GM18519 (cell line): ENCODE measurements around the gene CEP89.
"Not testable (repeated sequence)": the region's sequence is repeated elsewhere in the genome, so short reads cannot be mapped to it uniquely, and the experiment has no call there.

Experiments used
- ATAC-seq: cut with Tn5 transposase; IDR thresholded peaks from one replicate; pipeline ENCODE4 v1.9.1; 2021; ENCODE audit warnings: mild to moderate bottlenecking, moderate library complexity; ENCODE audit not compliant: unreplicated experiment, low FRiP score

CEP89 gene

DNA sequence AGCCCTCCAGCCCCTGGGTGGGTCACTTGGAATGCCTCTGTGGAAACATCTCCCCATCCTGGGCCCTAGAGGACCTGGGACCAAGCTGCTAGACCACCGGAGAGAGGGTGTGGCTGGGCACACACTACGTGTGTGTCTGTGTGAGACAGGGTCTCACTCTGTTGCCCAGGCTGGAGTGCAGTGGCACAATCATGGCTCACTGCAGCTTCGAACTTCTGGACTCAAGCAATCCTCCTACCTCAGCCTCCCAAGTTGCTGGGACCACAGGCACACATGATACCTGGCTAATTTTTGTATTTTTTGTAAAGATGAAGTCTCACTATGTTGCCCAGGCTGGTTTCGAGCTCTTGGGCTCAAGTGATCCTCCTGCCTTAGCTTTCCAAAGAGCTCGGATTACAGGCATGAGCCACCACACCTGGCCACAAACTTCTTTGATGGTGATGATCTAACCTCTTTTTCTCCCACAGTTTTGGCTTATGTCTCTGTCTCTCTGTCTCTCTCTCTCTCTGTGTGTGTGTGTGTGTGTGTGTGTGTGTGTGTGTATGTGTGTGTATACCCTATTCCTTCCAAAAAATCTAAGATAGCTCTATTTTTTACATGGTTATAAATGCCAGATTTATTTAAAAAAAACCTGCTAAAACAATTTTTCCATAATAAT, 70.1 kb downstream of the CEP89 start:
- no peak for ATAC-seq

- no peak for ATAC-seq
These were observed 75.1 kb downstream of the CEP89 start for GRCh38 chr19:32896516-32897214.

DNA sequence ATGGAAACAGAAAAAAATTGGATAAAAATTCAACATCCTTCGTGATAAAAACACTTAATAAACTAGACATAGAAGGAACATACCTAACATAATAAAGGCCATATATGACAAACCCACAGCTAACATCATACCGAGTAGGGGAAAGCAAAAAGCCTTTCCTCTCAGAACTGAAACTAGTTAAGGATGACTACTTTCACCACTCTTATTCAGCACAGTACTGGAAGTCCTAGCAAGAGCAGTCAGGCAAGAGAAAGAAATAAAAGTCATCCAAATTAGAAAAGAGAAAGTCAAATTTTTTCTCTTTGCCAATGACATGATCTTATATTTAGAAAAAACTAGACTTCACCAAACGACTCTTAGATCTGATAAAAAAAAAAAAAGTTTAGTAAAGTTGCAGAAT, 76.4 kb downstream of the CEP89 start:
- peak; percentile 72 for ATAC-seq

- ATAC-seq: no peak
These were observed 80.1 kb downstream of the CEP89 start for GRCh38 chr19:32891609-32892008.

DNA sequence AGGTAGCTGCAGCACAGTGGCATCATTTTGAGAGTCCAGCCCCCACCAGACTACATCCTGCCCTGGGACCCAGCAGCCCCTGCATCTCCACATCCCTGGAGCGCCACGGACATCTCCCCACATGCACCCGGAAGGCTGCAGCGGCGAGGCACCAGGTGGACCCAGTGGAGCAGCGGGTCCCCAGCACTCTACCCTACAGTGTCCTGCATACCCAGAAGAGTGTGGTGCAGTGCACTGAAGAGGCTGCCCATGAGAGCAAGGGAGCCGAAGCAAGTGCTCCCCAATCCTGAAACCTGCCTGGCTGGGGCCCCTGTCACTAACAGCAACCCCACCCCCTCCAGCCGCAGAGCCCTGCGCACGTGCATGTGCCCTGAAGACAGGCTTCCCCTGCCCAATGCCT, 80.9 kb downstream of the CEP89 start:
- ATAC-seq: no peak

DNA sequence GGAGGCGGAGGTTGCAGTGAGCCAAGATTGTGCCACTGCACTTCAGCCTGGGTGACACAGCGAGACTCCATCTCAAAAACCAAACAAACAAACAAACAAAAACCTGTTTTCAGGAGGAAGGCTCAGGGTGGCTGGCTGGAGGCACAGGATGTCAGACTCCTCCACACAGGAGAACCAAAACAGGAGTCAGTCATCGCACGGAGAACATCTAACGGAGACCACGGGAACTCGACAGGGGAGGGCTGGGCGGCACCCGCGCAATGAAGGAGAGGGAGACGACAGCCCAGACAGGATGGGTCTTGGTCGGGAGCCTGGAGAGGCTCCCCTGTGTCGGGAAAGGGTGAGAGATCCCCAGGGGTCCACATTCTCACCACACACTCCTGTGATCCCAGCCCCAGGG, 81.4 kb downstream of the CEP89 start:
- no peak for ATAC-seq

DNA sequence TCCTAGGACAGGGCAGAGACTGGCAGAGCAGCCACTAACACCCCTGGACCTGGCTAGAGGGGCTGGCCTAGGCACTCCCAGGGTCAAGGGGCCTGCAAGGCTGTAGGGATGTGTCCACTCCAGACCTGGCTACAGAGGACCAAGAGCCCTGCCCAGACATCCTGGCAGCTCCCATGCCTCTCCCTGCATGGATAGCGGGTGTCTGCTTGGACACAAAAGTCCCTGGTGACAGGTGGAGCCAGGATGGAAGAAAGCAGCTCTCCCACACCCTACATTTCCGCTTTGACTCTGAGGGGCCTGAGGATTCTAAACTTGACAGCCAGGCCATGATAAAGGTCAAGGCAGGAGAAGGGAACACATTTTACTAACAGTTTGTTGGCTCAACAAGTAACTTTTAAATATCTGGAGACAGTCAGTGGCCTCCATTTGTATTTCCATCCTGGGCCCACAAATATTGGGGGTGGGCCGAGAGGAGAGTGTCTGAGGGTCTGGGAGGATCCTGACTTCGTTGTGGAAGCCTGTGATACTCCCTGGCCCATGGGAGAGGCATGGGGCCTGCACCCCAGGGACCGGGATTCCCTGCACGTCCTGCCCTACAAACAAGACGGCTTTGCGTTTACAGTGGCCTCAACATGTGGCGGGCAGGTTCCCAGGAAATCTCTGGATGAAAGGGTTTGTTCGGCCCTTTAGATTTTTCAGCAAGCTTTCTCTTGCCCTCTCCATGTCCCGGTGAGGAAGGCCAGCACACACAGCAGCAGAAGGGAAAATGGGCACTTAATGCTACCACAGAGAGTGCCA, 82.4 kb downstream of the CEP89 start:
- no peak for ATAC-seq

GRCh38 chr19:32887572-32888215, 84.1 kb downstream of the CEP89 start:
- ATAC-seq: no peak

DNA sequence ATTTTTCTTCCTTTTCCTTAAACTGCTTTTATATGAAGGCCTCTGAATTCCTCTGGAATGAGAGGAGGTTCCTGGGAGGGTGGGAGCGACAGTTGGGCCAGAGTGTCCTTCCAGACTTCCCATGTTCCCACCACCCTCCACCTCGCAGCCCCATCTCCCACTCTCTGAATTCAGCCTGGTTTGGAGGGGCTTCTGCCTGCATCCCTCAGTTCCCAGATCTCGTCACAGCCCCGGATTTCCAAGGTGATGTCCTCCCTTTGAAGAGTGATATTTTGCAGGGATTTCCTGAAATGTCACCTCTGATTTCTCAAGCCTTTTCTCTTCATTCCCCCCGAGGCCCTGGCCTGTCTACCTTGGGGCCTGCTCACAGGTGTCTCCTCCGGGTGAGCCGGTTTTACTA, 85.5 kb downstream of the CEP89 start:
- no peak for ATAC-seq

- ATAC-seq: not testable (repeated sequence)
These were observed 86.5 kb downstream of the CEP89 start for GRCh38 chr19:32885255-32885654.

DNA sequence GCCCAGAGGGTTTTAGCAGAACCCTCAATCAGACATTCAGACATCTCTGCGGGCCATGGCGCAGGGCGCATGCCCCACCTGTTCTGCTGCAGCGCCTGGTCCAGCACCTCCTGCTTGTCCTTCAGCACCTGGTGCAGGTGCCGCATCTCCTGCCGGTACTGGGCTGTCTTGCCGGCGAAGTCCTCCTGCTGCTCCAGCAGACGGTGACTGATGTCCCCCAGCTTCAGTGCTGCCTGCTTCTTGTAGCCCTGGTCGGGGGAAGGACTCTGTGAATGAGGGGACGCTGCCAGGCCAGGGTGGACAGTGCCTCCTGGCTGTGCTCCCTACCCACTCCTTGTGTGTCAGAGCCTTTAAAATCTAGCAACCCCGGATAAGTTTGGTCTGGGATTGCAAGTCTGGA, 90.0 kb downstream of the CEP89 start:
- ATAC-seq: no peak

DNA sequence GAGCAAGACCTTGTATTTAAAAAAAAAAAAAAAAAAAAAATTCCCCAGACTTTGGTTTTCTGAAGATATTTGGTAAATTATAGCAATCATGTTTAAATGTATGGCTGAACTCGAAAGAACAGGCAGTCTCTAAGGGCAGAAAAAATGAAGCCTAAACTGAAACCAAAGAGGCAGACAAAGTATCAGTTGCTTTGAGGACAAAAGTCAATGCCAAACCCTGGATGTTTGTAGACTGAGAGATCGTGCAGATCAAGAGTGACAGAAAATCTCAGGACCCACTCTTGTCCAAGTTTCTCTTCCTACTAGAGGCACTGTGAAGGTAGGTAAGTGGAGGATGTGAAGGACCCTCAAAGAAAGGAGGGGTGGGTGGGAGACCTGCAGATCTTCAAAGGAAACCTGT, 91.1 kb downstream of the CEP89 start:
- no peak for ATAC-seq

DNA sequence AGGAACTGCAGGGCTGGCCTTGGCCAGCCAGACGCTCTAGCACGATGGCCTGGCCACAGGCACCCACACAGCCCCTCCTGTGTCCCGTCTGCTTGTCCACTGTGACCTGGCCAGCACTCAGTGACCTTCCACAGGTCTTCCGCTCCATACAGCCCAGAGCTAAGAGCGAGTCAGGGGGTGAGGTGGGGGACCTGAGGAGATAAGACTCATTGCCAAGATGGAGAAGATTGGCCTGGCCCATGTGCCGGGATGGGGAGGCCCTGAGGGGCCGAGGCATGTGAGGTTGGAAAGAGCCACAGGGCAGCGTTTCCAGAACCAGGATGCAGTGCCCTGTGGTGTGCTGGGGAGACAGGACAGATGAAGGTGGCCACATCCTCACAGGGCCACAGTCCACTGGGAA, 92.0 kb downstream of the CEP89 start:
- no peak for ATAC-seq

GRCh38 chr19:32878988-32879387, 92.8 kb downstream of the CEP89 start:
- no peak for ATAC-seq

- no peak for ATAC-seq
These were observed 93.6 kb downstream of the CEP89 start for GRCh38 chr19:32877977-32878745.

DNA sequence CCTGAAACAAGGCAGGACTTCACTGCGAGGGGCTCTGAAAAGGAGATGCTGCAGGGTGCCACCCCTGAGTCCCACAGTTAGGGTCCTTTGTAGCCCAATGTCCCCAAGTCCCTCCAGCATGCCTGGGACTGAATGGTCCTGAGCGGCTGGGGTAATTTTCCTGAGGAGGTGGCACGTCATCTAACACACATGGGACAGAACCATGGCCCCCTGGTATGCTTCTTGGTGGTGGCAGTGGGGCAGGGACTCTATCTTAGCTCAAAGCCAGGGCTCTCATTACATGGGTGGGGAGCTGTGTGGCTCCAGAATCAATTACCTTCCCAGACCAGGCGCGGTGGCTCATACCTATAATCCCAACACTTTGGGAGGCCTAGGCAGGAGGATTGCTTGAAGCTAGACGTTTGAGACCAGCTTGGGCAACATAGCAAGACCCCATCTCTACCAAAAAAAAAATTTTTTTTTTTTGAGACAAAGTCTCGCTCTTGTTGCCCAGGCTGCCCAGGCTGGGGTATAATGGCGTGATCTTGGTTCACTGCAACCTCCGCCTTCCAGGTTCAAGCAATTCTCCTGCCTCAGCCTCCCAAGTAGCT, 94.3 kb downstream of the CEP89 start:
- no peak for ATAC-seq

GRCh38 chr19:32876919-32877285, 94.9 kb downstream of the CEP89 start:
- ATAC-seq: no peak

DNA sequence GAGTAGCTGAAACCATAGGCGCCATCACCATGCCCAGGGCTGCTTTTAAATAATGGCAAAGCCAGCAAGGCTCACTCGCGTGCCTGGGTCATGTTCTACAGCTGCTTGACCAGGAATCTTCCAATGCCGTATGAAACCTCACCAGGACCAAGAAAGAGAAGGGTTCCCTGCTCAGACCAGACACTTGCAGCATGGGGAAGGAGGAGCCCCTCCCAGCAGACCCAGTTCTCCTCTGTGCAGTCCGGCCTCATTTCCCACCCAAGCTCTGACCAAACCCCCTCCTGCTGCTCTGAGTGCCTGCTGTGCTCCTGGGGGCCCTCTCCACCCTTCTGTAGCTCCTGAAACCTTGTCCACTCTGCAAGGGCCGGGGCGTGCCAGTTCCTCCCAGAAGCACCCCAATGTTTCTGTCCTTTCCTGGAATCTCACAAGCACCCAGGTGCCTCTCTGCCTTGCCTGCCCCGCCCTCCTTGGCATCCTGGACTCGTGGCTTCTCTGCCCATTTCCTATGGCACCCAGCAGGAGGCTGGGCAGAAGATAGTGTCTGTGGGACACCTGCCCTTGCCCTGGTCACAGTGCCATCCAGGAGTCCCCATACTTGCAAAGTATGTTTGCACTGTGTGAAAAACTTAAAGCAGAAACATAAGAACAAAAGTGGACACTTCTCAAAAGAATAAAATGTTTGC, 95.4 kb downstream of the CEP89 start:
- no peak for ATAC-seq

DNA sequence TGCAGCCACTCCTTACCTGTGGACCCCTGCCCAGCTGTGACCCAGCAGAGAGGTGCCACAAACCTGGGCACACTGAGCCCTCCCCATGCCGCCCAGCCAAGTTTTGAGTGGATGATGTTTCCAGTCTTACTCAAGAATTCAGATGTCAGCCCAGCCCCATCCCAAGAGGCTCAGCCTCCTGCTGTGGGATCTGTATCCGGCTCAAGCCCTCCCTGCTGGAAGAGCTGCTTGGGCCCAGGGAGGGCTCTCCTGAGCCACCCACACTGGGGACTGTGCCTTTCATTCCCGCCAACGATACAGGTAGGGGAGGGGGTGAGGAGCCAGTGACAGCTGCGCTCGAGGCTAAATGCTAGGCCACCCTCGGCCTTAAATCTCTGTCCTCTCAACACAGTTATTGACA, 96.3 kb downstream of the CEP89 start:
- no peak for ATAC-seq

- ATAC-seq: no peak
These were observed 97.2 kb downstream of the CEP89 start for GRCh38 chr19:32874605-32875004.
